Stimulated activated CD4-positive, alpha-beta T cell treated with anti-CD3 and anti-CD28 coated beads, TNF-alpha, amount 100 ng/mL, for 48 hours (primary cell): Measurements from ENCODE around the gene ITM2C.

Source experiments
- DNase-seq, 3 donors: peaks; one replicate each; pipeline ENCODE4 v3.0.0-alpha.2; 2020; ENCODE audit warnings: low read depth in 3 of 3

Gene ITM2C, protein sequence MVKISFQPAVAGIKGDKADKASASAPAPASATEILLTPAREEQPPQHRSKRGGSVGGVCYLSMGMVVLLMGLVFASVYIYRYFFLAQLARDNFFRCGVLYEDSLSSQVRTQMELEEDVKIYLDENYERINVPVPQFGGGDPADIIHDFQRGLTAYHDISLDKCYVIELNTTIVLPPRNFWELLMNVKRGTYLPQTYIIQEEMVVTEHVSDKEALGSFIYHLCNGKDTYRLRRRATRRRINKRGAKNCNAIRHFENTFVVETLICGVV

DNA sequence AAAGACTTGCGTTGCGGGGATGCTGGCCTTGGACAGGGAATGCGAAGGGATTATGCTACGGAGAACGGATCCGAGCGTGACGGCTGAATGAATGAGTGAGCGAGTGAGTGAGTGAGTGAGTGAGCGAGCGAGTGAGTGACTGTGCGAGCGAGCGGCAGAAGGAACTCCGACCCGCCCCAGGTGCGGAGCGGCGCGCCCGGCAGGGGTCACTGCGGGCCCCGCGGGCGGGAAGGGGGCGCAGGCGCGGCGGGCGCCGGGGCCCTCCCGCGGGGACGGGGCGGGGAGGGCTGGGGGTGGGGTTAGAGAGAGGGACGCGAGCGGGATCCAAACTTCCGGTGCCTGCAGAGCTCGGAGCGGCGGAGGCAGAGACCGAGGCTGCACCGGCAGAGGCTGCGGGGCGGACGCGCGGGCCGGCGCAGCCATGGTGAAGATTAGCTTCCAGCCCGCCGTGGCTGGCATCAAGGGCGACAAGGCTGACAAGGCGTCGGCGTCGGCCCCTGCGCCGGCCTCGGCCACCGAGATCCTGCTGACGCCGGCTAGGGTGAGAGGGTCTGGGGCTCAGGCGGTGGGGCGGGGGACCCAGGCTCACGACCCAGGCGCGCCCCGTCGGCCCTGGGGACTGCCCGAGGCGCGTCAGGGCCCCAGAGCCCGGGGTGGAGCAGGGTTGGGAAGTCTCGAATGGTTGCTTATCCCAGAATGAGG is at the start of gene ITM2C:
Gene ITM2C, plus strand, starts transcription at position 338 of the 702 bp plus-strand sequence. Its CDS starts 84 bp downstream, at position 422.
- peak; percentile 26 to 67 (median 64) for DNase-seq

- no peak for DNase-seq
Observed at GRCh38 chr2:230815088-230815487, 49.7 kb upstream of the ITM2C start.

DNA sequence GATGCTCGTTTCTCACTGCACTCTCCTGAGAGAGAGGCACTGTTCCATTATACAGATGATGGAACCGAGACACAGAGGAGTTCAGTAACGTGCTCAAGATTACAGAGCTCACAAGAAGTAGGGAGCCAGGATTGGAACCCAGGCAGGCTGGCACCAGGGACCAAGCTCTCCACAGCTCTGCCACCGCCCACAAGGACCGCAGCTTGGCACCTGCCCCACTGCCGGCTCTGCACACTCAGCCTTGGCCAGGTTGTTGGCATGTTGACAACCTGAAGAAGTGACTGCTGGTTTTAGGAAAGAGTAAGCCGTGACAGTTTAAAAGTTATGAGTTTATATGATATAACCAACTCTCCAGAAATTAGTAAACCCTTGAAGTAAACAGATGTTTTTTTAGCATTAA is 48.0 kb upstream of the ITM2C start:
- no peak for DNase-seq

DNA sequence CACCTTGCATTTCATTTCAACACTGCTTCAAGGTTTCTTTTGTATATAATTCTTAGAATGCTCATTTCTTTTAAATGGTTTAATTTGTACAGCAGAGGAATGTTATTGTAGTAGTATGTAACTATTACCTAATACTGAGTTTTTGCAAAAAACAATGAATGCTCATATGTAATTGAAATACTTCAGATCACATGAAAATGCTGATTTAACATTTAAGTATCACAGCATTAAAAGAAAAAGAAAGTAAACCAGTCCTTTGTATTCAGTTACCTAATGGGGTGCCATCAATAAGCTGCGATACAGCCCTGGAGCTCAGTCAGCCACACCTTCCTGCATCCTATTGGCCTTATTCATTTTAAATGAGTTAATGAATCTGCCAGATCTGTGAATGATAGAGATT is 45.3 kb upstream of the ITM2C start:
- DNase-seq: no peak

- DNase-seq: no peak
Observed at GRCh38 chr2:230821261-230821990, 43.3 kb upstream of the ITM2C start.

- no peak for DNase-seq
Observed at GRCh38 chr2:230821991-230822520, 42.7 kb upstream of the ITM2C start.

- DNase-seq: no peak
Observed at GRCh38 chr2:230823264-230823964, 41.3 kb upstream of the ITM2C start.

- DNase-seq: peak in 2 of 3 donors; percentile 20 to 48
Observed at GRCh38 chr2:230824406-230824978, 40.2 kb upstream of the ITM2C start.

DNA sequence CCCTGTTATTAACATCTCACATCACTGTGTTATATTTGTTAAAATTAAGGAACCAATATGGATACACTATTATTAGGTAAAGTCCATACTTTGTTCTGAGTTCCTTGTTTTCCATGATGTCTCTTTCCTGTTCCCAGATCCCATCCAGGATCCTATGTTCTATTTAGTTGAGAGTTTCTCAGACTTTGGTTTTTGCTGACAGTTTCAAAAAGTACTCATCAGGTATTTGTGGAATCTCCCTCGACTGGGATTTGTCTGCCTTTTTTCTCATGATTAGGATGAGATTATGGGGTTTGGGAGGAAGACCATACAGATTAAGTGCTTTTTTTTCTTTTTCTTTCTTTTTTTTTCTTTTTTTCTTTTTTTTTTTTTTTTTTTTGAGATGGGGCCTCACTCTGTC is 39.4 kb upstream of the ITM2C start:
- DNase-seq: no peak

- DNase-seq: no peak
Observed at GRCh38 chr2:230827774-230828271, 36.9 kb upstream of the ITM2C start.

DNA sequence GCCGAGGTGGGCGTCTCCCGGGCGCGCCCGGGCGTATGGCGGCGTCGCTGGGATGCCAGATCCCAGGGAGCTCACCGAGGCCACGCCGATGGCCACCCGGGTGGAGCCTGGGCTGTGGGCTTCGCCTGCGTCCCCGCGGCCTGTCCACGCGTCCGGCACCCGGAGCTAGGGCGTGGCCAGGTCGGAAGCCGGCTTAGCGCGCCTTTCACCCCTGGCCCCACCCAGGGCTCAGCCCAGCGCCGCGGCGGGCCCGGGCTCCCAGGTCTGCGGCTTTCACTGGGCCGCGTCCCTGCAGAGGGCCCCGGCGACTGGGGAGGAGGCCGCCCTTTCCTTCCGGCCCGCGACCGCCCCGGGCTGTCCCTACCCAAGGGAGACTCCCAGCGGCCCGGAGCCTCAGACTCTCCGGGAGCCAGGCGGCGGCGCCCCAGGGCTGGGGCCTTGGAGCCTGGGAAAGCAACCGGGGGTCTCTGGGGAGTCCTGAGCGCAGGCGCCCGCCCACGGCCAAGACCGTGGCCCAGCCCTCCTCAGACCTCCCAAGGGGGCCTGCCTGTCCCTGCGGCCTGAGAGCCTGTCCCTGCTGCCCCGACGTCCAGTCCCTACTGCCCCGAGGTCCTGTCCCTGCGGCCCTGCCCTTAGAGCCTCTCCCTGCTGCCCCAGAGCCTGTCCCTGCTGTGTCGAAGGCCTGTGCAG is 36.3 kb upstream of the ITM2C start:
- peak in 1 of 3 donors; percentile 32 for DNase-seq

GRCh38 chr2:230829293-230829692 is 35.4 kb upstream of the ITM2C start:
- DNase-seq: no peak

DNA sequence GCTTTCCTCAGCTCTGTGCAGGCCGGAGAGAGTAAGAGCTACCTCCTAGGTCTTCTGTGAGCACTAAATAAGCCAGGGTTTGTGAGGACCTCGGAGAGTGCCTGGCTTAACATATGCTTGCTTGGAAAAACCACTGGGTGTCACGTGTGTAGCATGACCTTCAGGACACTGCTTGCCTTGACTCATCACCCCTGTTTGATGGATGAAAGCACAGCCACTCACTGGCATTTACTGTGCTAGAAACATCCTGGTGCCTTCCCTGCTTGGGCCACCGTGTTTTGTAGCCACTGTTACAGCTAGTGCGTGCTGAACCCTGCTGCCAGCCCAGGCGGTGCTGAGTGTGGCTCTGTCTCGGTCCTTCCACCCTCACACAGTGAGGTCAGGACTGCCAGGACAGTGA is 34.8 kb upstream of the ITM2C start:
- no peak for DNase-seq

GRCh38 chr2:230830428-230830827 is 34.3 kb upstream of the ITM2C start:
- no peak for DNase-seq

- no peak for DNase-seq
Observed at GRCh38 chr2:230840301-230840700, 24.4 kb upstream of the ITM2C start.

DNA sequence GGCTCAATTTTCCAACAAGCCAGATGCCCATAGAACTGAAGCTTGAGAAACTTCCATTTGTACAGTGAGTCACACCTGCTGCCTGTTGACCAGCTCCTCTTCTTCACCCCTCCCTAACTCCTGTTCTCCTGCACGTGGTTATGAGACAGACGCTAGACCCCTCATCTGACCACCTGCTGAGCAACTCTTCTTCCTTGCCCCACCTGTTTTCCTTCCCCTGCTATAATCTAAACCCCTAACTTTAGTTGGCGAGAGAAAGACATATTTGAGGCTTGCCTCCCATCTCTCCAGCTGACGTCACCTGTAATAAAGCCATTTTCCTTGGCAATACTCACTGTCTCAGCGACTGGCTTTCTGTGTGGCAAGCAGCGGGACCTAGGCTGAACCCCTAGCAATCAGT is 22.3 kb upstream of the ITM2C start:
- DNase-seq: no peak

DNA sequence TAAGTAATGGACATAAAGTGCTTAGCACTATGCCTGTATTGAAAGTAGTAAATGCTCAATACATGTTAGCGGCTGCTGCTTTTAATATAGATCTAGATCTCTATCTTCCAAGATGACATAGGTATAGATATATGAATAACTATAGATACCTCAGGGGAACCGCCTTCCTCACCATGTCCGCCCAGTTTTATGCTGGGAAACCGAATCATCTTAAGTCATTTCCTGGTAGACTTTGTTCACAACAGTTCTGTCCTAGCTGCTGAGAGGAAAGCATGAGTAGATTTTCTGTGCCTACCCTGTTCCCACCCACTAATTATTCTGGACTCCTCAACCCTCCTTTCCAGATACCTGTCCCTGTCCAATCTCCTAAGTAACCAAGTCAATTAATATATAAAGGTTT is 21.6 kb upstream of the ITM2C start:
- DNase-seq: no peak

GRCh38 chr2:230846360-230846759 is 18.4 kb upstream of the ITM2C start:
- DNase-seq: no peak

DNA sequence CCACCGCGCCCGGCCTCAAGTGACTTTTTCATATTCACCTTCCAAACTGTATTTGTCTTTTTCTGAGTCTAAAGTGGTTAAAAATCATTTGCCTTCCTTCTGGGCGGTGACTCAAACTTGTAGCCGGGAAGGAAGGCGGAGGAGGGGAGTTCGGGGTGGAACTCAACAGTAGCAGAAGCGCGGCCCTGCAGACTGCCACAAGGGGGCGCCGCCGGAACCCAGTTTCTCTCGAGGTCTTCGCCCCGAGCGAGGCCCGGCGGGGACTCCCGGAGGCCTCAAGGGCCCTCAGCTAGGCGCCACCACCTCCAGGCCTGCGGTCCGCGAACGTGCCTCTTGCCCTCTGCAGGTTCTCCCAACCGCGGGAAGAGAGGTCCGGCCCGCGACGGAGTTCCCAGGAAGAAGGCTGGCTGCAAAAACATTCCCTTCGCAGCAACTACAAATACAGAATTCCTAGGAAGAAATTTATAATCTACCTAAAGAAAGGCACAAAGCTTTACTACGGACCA is 16.8 kb upstream of the ITM2C start:
- DNase-seq: peak; percentile 86 to 94 (median 89)

- peak; percentile 62 to 65 (median 63) for DNase-seq
Observed at GRCh38 chr2:230849633-230850357, 14.9 kb upstream of the ITM2C start.
